ENCODE measurements around the gene TPRG1L.

The TPRG1L gene

GRCh38 chr1:3630161-3630611 is 5.4 kb downstream of the TPRG1L start:
- DNase-seq = no peak

GRCh38 chr1:3630914-3631313 is 6.1 kb downstream of the TPRG1L start:
- no peak for DNase-seq

- no peak for DNase-seq
Observed at GRCh38 chr1:3631320-3632260, 6.8 kb downstream of the TPRG1L start.

GRCh38 chr1:3632298-3632697 is 7.5 kb downstream of the TPRG1L start:
- no peak for DNase-seq

GRCh38 chr1:3632716-3633343 is 8.0 kb downstream of the TPRG1L start:
- DNase-seq = no peak

GRCh38 chr1:3633344-3634058 is 8.7 kb downstream of the TPRG1L start:
- no peak for DNase-seq

- DNase-seq = no peak
Observed at GRCh38 chr1:3634059-3634800, 9.4 kb downstream of the TPRG1L start.

- DNase-seq = no peak
Observed at GRCh38 chr1:3636080-3636479, 11.3 kb downstream of the TPRG1L start.

GRCh38 chr1:3636531-3636930 is 11.7 kb downstream of the TPRG1L start:
- DNase-seq = no peak

GRCh38 chr1:3638027-3638426 is 13.2 kb downstream of the TPRG1L start:
- DNase-seq = no peak

GRCh38 chr1:3638676-3639075 is 13.9 kb downstream of the TPRG1L start:
- DNase-seq = no peak

- DNase-seq = no peak
Observed at GRCh38 chr1:3639397-3639911, 14.6 kb downstream of the TPRG1L start.

GRCh38 chr1:3640121-3640837 is 15.5 kb downstream of the TPRG1L start:
- no peak for DNase-seq

- no peak for DNase-seq
Observed at GRCh38 chr1:3641046-3641760, 16.4 kb downstream of the TPRG1L start.

- no peak for DNase-seq
Observed at GRCh38 chr1:3641816-3642215, 17.0 kb downstream of the TPRG1L start.

GRCh38 chr1:3642919-3643675 is 18.3 kb downstream of the TPRG1L start:
- no peak for DNase-seq

GRCh38 chr1:3644273-3644672 is 19.5 kb downstream of the TPRG1L start:
- no peak for DNase-seq

- no peak for DNase-seq
Observed at GRCh38 chr1:3645247-3645646, 20.4 kb downstream of the TPRG1L start.

GRCh38 chr1:3645666-3646355 is 21.0 kb downstream of the TPRG1L start:
- DNase-seq = no peak

- DNase-seq = no peak
Observed at GRCh38 chr1:3646596-3646995, 21.8 kb downstream of the TPRG1L start.
